ENCODE results near the gene SPRN. TPM values are rescaled to one million over a fixed set of nuclear protein-coding genes. Genes with fewer than 3 reads are reported as not detected.

Gene SPRN
- total and polyA plus RNA-seq, 8 donors: 0.18 to 5.2 TPM; not detected in 6

DNA sequence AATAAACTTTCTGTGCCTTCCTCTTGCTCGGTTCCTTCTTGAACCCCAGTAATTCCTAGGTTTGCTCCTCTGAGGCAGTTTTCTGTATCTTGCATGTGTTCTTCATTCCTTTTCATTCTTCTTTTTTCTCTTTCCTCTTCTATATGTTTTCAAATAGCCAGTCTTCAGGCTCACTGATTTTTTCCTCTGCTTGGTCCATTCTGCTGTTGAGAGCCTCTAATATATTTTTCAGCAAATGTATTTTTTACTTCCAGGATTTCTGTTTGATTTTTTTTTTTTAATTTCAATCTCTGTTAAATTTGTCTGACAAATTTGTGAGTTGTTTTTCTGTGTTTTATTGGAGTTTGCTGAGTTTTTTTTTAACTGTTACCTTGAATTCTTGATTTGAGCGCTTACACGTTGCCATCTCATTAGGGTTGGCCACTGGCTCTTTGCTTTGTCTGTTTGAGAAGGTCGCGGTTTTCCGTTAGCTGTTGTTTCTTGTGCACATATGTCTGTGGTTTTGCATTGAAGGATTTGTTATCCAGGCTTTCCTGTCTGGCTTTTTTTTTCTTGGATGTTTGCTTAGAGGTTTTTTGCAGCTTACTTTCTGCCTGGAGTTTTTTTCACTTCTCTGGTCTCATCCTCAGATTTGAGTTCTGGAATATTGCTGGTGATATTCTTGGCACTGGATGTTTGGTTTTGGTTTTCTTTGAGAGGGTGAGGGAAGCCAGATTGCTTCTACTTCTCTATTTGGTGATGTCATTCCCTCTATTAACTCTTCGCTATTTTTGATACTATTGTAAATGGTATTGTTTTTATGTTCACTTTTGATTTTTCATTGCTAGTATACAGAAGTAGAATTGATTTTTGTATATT is 12.7 kb downstream of the SPRN start:
- H3K36me3 ChIP-seq: peaks cover 21 to 89% (median 87%) of the 10 kb centered on the region in 4 donors
- no peak overlapping the region for H3K27ac ChIP-seq
- no peaks in the 10 kb centered on the region for H3K27me3 ChIP-seq
- no peak overlapping the region for H3K4me3 ChIP-seq
- TF ChIP-seq, protein P1, sequence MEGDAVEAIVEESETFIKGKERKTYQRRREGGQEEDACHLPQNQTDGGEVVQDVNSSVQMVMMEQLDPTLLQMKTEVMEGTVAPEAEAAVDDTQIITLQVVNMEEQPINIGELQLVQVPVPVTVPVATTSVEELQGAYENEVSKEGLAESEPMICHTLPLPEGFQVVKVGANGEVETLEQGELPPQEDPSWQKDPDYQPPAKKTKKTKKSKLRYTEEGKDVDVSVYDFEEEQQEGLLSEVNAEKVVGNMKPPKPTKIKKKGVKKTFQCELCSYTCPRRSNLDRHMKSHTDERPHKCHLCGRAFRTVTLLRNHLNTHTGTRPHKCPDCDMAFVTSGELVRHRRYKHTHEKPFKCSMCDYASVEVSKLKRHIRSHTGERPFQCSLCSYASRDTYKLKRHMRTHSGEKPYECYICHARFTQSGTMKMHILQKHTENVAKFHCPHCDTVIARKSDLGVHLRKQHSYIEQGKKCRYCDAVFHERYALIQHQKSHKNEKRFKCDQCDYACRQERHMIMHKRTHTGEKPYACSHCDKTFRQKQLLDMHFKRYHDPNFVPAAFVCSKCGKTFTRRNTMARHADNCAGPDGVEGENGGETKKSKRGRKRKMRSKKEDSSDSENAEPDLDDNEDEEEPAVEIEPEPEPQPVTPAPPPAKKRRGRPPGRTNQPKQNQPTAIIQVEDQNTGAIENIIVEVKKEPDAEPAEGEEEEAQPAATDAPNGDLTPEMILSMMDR (IDR thresholded peaks at IDR 0.05): no peak
- TF ChIP-seq EP300 (IDR thresholded peaks at IDR 0.05) (no peak), POLR2A (IDR thresholded peaks at IDR 0.05) (no peak), POLR2AphosphoS5 (IDR thresholded peaks at IDR 0.05) (no peak)
- intact Hi-C loops (cut with DNase I; ENCODE audit: low total_unique reads): no loop called here
- peaks cover 0 to 26% (median 16%) of the 10 kb centered on the region in 4 donors for H3K9me3 ChIP-seq
- no peak for DNase-seq
- no peaks in the 10 kb centered on the region for H3K4me1 ChIP-seq
- WGBS, 5 donors: 95 to 99% (median 98%) methylated on average over 7 of the region's 7 CpGs

DNA sequence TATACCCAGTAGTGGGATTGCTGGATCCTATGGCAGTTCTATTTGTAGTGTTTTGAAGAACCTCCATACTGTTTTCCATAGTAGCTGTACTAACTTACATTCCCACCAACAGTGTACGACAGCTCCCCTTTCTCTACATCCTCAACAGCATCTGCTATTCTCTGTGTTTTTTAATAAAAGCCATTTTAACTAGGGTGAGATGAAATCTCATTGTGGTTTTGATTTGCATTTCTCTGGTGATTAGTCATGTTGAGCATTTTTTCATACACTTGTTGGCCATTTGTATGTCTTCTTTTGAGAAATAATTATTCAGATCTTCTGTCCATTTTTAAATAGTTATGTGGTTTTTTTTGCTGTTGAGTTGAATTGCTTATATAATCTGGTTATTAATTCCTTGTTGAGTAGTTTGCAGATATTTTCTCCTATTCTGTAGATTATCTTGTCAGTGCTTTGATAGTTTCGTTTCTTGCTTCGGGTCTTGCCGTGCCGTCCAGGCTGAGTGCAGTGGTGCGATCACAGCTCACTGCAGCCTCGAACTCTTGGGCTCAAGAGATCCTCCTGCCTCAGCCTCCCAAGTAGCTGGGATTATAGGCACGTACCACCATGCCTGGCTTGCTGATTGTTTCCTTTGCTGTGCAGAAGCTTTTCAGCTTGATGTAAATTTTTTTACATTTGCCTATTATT is 18.4 kb downstream of the SPRN start:
- Histone ChIP-seq H3K4me3 (no peak overlapping the region), H3K9me3 (peaks cover 0 to 8% (median 5%) of the 10 kb centered on the region in 4 donors), H3K36me3 (peaks cover 29 to 99% (median 95%) of the 10 kb centered on the region in 4 donors), H3K4me1 (peaks cover 0 to 3% (median under 1%) of the 10 kb centered on the region in 4 donors), H3K27me3 (no peaks in the 10 kb centered on the region), H3K27ac (no peak overlapping the region)
- TF ChIP-seq POLR2AphosphoS5 (IDR thresholded peaks at IDR 0.05) (no peak), EP300 (IDR thresholded peaks at IDR 0.05) (no peak), POLR2A (IDR thresholded peaks at IDR 0.05) (no peak)
- TF ChIP-seq, protein P1 (IDR thresholded peaks at IDR 0.05): no peak
- 80 to 96% (median 91%) methylated on average over 8 of the region's 8 CpGs for WGBS, 5 donors
- intact Hi-C loops (cut with DNase I; ENCODE audit: low total_unique reads): no loop called here
- peak in 1 of 2 donors; percentile 13 for DNase-seq

DNA sequence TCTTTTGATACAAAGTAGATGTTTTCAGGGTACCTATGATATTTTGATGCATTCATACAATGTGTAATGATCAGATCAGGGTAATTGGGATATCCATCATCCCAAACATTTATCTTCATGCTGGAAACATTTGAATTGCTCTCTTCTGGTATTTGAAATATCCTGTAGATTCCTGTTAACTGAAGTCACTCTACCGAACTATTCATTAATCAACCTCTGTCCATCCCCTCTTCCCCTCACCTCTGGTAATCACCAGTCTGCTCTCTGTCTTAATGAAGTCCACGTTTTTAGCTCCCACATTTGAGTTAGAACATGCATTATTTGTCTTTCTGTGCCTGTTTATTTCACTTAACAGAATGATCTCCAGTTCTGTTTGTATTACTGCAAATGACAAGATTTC is 19.2 kb downstream of the SPRN start:
- DNase-seq: no peak
- intact Hi-C loops (cut with DNase I; ENCODE audit: low total_unique reads): no loop called here
- H3K27me3 ChIP-seq: no peaks in the 10 kb centered on the region
- TF ChIP-seq POLR2AphosphoS5 (IDR thresholded peaks at IDR 0.05): no peak
- no peak for TF ChIP-seq POLR2A (IDR thresholded peaks at IDR 0.05)
- TF ChIP-seq EP300 (IDR thresholded peaks at IDR 0.05): no peak
- TF ChIP-seq, protein P1 (IDR thresholded peaks at IDR 0.05): no peak
- H3K4me1 ChIP-seq: peaks cover 0 to 11% (median 6%) of the 10 kb centered on the region in 4 donors
- peaks cover 22 to 99% (median 95%) of the 10 kb centered on the region in 4 donors for H3K36me3 ChIP-seq
- no peak overlapping the region for H3K4me3 ChIP-seq
- H3K27ac ChIP-seq: no peak overlapping the region
- 52 to 67% (median 58%) methylated on average over 2 of the region's 2 CpGs for WGBS, 5 donors
- peaks cover 0 to under 1% (median 0%) of the 10 kb centered on the region in 4 donors for H3K9me3 ChIP-seq

DNA sequence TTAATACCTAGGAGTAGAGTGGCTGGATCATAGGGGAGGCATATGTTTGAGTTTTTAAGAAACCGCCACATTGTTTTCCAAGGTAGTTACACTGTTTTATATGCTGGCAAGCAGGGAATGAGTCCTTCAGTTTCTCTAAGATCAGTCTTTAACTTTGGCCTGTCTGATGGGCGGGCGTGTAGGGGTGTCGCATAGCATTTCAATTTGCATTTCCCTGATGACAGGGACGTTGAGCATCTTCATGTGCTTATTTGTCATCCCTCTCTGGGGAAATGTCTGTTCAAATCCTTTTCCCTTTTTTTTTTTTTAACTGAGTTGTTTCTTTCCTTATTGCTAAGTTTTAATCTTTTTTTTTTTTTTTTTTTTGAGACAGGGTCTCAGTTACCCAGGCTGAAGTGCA is 20.6 kb downstream of the SPRN start:
- Histone ChIP-seq H3K4me3 (no peak overlapping the region), H3K9me3 (no peaks in the 10 kb centered on the region), H3K4me1 (peaks cover 0 to 11% (median 6%) of the 10 kb centered on the region in 4 donors), H3K27me3 (no peaks in the 10 kb centered on the region), H3K27ac (no peak overlapping the region), H3K36me3 (peaks cover 21 to 99% (median 96%) of the 10 kb centered on the region in 4 donors)
- 94 to 97% (median 95%) methylated on average over 5 of the region's 5 CpGs for WGBS, 5 donors
- TF ChIP-seq POLR2A (IDR thresholded peaks at IDR 0.05): no peak
- no peak for DNase-seq
- intact Hi-C loops (cut with DNase I; ENCODE audit: low total_unique reads): no loop called here

Data from stomach (tissue), 9 donors.